Measurements from ENCODE around the gene WWTR1. TPM values are rescaled to one million over a fixed set of nuclear protein-coding genes. Genes with fewer than 3 reads are reported as not detected.

The WWTR1 gene
- total RNA-seq, 6 experiments from 2014 or later = 41.5 to 49.7 (median 45.5) TPM

DNA sequence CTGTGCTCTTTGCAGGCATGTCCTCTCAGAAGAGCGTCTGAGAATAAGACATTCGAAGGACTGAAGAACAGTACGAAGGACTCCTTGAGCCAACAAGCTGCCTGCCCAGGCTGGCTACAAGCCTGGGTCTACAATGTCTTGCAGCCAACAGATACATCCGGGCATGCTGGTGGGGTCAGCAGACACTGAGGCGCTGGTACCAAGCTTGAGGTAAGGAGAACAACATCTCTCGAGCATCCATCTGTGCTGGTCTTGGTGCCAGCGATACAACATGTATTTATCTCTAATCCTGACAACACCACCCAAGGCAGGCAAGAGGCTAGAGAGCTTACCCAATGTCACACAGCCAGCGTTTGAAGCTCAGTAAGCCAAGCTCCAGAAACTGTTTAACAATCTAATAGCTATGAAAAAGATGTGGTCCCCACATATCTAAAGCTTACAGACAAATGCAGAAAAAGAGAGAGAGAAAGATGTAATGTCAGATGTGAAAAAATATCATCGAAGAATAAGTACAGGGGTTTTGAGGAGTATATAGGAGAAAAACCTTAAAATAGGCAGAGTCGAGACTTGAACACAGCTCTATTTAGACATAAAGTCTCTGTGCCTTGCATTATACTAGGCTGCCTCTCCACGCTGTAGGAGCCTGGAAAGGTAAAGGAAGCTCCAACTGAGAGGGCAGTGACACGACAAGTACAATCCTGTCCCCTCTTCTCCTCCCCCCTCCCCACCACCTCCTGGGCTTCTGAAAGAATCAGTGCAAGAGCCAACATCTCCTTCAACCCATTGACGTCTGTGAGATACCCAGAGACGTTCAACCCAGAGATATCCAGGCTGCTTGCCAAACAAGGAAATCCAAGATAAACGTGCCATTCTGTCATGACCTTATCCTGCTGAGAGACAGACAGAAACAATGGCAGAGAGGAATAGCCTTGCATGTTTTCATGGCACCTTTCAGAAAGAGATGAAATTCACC is 39.4 kb downstream of the WWTR1 start:
- no peak for DNase-seq
- H3K27ac Mint-ChIP-seq = no peak overlapping the region
- H3K4me3 Mint-ChIP-seq = no peak overlapping the region
- H3K9me3 Mint-ChIP-seq = no peaks in the 10 kb centered on the region
- H3K4me1 Mint-ChIP-seq (ENCODE audit: low read depth) = peaks cover 74% of the 10 kb centered on the region
- TF ChIP-seq, protein P1, sequence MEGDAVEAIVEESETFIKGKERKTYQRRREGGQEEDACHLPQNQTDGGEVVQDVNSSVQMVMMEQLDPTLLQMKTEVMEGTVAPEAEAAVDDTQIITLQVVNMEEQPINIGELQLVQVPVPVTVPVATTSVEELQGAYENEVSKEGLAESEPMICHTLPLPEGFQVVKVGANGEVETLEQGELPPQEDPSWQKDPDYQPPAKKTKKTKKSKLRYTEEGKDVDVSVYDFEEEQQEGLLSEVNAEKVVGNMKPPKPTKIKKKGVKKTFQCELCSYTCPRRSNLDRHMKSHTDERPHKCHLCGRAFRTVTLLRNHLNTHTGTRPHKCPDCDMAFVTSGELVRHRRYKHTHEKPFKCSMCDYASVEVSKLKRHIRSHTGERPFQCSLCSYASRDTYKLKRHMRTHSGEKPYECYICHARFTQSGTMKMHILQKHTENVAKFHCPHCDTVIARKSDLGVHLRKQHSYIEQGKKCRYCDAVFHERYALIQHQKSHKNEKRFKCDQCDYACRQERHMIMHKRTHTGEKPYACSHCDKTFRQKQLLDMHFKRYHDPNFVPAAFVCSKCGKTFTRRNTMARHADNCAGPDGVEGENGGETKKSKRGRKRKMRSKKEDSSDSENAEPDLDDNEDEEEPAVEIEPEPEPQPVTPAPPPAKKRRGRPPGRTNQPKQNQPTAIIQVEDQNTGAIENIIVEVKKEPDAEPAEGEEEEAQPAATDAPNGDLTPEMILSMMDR (IDR thresholded peaks at IDR 0.05) = no peak
- peaks cover 6% of the 10 kb centered on the region for H3K36me3 Mint-ChIP-seq (ENCODE audit: low read depth)
- no peaks in the 10 kb centered on the region; the same call in 1 of the 2 replicates for H3K27me3 Mint-ChIP-seq (ENCODE audit: insufficient read depth)

DNA sequence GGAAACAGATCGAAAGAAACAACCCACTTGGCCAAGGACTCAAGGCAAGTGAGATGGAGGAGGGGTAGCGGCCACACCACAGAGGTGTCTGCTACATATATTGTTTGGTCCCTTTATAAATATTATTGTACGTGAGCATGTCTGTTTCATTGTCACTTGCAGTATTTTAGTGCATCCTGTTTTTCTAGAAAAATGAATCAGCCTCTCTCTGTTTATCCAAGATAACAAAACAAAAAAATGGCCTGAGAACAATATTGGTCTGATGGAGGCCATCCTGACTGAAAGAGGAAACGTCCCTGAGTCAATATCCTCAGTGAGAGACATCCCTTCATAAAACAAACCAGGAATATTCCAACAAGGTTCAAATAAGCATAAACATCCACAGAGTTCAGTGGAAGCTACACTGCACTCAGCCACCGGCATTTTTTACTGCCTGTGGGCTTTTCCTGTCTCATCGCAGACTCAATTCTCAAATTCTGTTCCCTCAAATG is 42.0 kb downstream of the WWTR1 start:
- Mint-ChIP-seq H3K9me3 (no peaks in the 10 kb centered on the region), H3K4me1 (ENCODE audit: low read depth) (peaks cover 59% of the 10 kb centered on the region), H3K4me3 (peak overlapping the region; percentile 45; the same call in 1 of the 2 replicates), H3K27me3 (ENCODE audit: insufficient read depth) (no peaks in the 10 kb centered on the region; the same call in 1 of the 2 replicates), H3K27ac (peak overlapping the region; percentile 65; the same call in 1 of the 2 replicates), H3K36me3 (ENCODE audit: low read depth) (peaks cover 16% of the 10 kb centered on the region)
- TF ChIP-seq, protein P1 (IDR thresholded peaks at IDR 0.05) = no peak
- no peak for DNase-seq

DNA sequence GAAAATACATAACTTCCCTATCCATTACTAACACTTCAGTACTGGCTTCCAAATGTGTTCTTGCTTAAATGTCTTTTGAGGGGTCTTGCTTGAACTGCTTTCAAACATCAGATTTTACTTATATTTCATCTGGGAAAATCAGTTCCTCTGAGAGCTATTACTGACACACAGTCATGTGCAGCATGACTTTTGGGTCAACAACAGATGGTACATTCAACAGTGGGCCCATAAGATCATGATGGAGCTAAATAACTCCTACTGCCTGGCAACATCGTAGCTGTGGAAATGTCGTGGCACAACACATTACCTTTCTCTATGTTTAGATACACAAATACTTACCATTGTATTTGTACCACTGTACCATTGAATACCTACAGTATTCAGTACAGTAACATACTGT is 43.8 kb downstream of the WWTR1 start:
- TF ChIP-seq, protein P1 (IDR thresholded peaks at IDR 0.05) = no peak
- H3K4me3 Mint-ChIP-seq = no peak overlapping the region
- peaks cover 58% of the 10 kb centered on the region for H3K4me1 Mint-ChIP-seq (ENCODE audit: low read depth)
- H3K9me3 Mint-ChIP-seq = no peaks in the 10 kb centered on the region
- no peak overlapping the region; the same call in 1 of the 2 replicates for H3K27ac Mint-ChIP-seq
- no peak for DNase-seq
- H3K27me3 Mint-ChIP-seq (ENCODE audit: insufficient read depth) = no peaks in the 10 kb centered on the region; the same call in 1 of the 2 replicates
- H3K36me3 Mint-ChIP-seq (ENCODE audit: low read depth) = peaks cover 16% of the 10 kb centered on the region

DNA sequence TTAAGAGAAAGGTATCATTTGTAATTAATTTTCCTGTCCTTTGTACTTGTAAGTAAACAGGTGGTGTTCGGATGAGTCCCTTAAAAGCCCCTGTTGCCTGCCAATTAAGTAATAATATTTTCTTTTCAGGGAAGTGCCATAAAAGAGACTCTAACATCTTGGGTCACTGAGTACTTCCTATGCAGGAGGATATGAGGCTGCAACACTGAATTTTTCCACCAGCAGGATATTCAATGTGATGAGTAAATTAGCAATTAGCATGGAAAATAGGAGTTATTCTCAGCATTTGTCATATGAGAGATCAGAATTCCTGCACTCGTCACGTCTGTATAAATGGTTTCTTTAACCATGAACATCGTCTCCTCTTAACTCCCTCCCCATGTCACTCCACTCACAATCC is 45.4 kb downstream of the WWTR1 start:
- Mint-ChIP-seq H3K9me3 (no peaks in the 10 kb centered on the region), H3K36me3 (ENCODE audit: low read depth) (peaks cover 21% of the 10 kb centered on the region), H3K27me3 (ENCODE audit: insufficient read depth) (no peaks in the 10 kb centered on the region; the same call in 1 of the 2 replicates), H3K4me1 (ENCODE audit: low read depth) (peaks cover 55% of the 10 kb centered on the region), H3K27ac (no peak overlapping the region), H3K4me3 (no peak overlapping the region)
- TF ChIP-seq, protein P1 (IDR thresholded peaks at IDR 0.05) = no peak
- no peak for DNase-seq

DNA sequence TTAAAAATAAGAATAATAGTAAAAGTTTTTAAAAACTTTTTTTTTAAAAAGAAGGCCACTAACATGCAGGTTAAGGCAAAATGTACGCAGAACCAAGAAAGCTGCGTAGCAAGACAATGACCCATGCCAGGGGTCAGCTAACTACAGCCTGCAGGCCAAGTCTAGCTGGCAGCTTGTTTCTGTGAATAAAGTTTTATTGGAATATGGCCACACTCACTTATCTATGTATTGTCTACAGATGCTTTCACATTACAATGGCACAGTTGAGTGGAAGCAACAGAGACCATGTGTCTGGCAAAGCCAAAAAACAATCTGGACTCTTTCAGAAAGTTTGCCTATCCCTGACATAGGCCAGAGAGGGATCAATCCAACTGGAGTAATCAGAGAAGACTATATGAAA is 46.7 kb downstream of the WWTR1 start:
- Mint-ChIP-seq H3K9me3 (no peaks in the 10 kb centered on the region), H3K4me1 (ENCODE audit: low read depth) (peaks cover 56% of the 10 kb centered on the region), H3K27ac (no peak overlapping the region), H3K27me3 (ENCODE audit: insufficient read depth) (no peaks in the 10 kb centered on the region; the same call in 1 of the 2 replicates), H3K36me3 (ENCODE audit: low read depth) (peaks cover 29% of the 10 kb centered on the region), H3K4me3 (no peak overlapping the region)
- DNase-seq = no peak
- TF ChIP-seq, protein P1 (IDR thresholded peaks at IDR 0.05) = no peak
